GM21381 (cell line): Measurements from ENCODE around the gene NEXN.
"Not testable (repeated sequence)": the region's sequence is repeated elsewhere in the genome, so short reads cannot be mapped to it uniquely, and the experiment has no call there.

Experiments used
- ATAC-seq: cut with Tn5 transposase; IDR thresholded peaks from one replicate; pipeline ENCODE4 v1.9.1; 2021; ENCODE audit warnings: mild to moderate bottlenecking, moderate library complexity; ENCODE audit not compliant: unreplicated experiment

NEXN gene

GRCh38 chr1:77905603-77906002 is 17.2 kb downstream of the NEXN start:
- no peak for ATAC-seq

- no peak for ATAC-seq
Measured at GRCh38 chr1:77906019-77906545, 17.7 kb downstream of the NEXN start.

- no peak for ATAC-seq
Measured at GRCh38 chr1:77906624-77907023, 18.2 kb downstream of the NEXN start.

GRCh38 chr1:77910116-77910515 is 21.7 kb downstream of the NEXN start:
- no peak for ATAC-seq

- ATAC-seq: not testable (repeated sequence)
Measured at GRCh38 chr1:77918918-77919317, 30.5 kb downstream of the NEXN start.

- no peak for ATAC-seq
Measured at GRCh38 chr1:77925518-77925917, 37.1 kb downstream of the NEXN start.

- no peak for ATAC-seq
Measured at GRCh38 chr1:77925956-77926355, 37.5 kb downstream of the NEXN start.

GRCh38 chr1:77926561-77927357 is 38.3 kb downstream of the NEXN start:
- ATAC-seq: peak; percentile 61

- no peak for ATAC-seq
Measured at GRCh38 chr1:77927414-77927813, 39.0 kb downstream of the NEXN start.

GRCh38 chr1:77929806-77930205 is 41.4 kb downstream of the NEXN start:
- no peak for ATAC-seq

- ATAC-seq: no peak
Measured at GRCh38 chr1:77938651-77939050, 50.2 kb downstream of the NEXN start.

GRCh38 chr1:77940921-77941570 is 52.6 kb downstream of the NEXN start:
- no peak for ATAC-seq

GRCh38 chr1:77942400-77943140 is 54.1 kb downstream of the NEXN start:
- no peak for ATAC-seq

- no peak for ATAC-seq
Measured at GRCh38 chr1:77945345-77945744, 56.9 kb downstream of the NEXN start.

- ATAC-seq: no peak
Measured at GRCh38 chr1:77948841-77949424, 60.5 kb downstream of the NEXN start.

GRCh38 chr1:77950873-77951272 is 62.4 kb downstream of the NEXN start:
- ATAC-seq: peak; percentile 71

GRCh38 chr1:77951328-77951727 is 62.9 kb downstream of the NEXN start:
- ATAC-seq: no peak

- no peak for ATAC-seq
Measured at GRCh38 chr1:77953907-77954306, 65.5 kb downstream of the NEXN start.

- no peak for ATAC-seq
Measured at GRCh38 chr1:77954521-77954920, 66.1 kb downstream of the NEXN start.

- no peak for ATAC-seq
Measured at GRCh38 chr1:77955709-77956108, 67.3 kb downstream of the NEXN start.

GRCh38 chr1:77956464-77956863 is 68.0 kb downstream of the NEXN start:
- no peak for ATAC-seq
